Measurements from ENCODE around the gene MTURN. TPM values are rescaled to one million over a fixed set of nuclear protein-coding genes. Genes with fewer than 3 reads are reported as not detected.

The MTURN gene
- total RNA-seq: 6.5 and 6.7 TPM in 2 replicates

GRCh38 chr7:30134611-30135300 is at the start of gene MTURN:
Gene MTURN (plus strand): TSS chr7:30134986. CDS start chr7:30135137, 151 bp downstream.

Other genes starting within 250 kb of the MTURN start
- 68.8 and 73.1 TPM in 2 replicates for gene SCRN1, start 145.2 kb upstream of the MTURN start, total RNA-seq
- gene FKBP14, start 108.3 kb upstream of the MTURN start, total RNA-seq: 12.8 and 14.6 TPM in 2 replicates
- 3.9 and 5.5 TPM in 2 replicates for gene PLEKHA8, start 106.6 kb upstream of the MTURN start, total RNA-seq
- 3.0 and 4.2 TPM in 2 replicates for gene ZNRF2, start 149.6 kb downstream of the MTURN start, total RNA-seq